Measurements from ENCODE around the gene SLC22A6.

The SLC22A6 gene

DNA sequence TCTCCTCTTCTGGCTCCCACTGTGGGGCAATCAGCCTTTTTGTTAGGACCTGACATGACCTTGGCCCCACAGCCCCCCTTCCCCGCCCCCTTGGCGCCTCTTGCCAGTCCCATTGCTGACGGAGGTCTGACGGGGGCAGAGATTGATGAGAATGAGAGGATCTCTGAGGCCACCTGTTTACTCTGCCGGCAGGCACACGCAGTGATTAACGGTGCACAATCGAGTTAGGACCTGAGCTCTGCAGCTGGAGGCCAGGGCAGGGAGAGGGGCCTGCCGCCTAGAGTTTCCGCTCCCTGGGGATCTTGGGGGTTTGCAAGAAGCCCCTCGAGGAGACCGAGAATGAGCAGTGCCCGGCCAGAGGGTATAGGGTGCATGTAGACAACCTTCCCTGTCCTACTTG lies 56.8 kb downstream of the SLC22A6 start:
- no peaks in the 10 kb centered on the region for H3K9me2 ChIP-seq (replicated peaks; ENCODE audit: low read depth, low read length)
- no peaks in the 10 kb centered on the region for H3F3A ChIP-seq (ENCODE audit: low read depth)
- no peaks in the 10 kb centered on the region for H3K9me3 ChIP-seq (ENCODE audit: insufficient read depth, low read depth, low read length)
- no peaks in the 10 kb centered on the region for H3K36me3 ChIP-seq (ENCODE audit: insufficient read depth, low read length)
- no peaks in the 10 kb centered on the region for H3K4me1 ChIP-seq (ENCODE audit: insufficient read depth, low read length, poor library complexity, severe bottlenecking)
- no peaks in the 10 kb centered on the region for H3K79me2 ChIP-seq (ENCODE audit: insufficient read depth, low read length)
- no peak overlapping the region for H3K4me2 ChIP-seq (ENCODE audit: low read depth, low read length, poor library complexity, severe bottlenecking)
- no peaks in the 10 kb centered on the region for H4K20me1 ChIP-seq (ENCODE audit: insufficient read depth, low read length, poor library complexity, severe bottlenecking)
- no peak for TF ChIP-seq EZH2phosphoT487 (IDR thresholded peaks at IDR 0.05; ENCODE audit: borderline replicate concordance)
- TF ChIP-seq, protein P1, sequence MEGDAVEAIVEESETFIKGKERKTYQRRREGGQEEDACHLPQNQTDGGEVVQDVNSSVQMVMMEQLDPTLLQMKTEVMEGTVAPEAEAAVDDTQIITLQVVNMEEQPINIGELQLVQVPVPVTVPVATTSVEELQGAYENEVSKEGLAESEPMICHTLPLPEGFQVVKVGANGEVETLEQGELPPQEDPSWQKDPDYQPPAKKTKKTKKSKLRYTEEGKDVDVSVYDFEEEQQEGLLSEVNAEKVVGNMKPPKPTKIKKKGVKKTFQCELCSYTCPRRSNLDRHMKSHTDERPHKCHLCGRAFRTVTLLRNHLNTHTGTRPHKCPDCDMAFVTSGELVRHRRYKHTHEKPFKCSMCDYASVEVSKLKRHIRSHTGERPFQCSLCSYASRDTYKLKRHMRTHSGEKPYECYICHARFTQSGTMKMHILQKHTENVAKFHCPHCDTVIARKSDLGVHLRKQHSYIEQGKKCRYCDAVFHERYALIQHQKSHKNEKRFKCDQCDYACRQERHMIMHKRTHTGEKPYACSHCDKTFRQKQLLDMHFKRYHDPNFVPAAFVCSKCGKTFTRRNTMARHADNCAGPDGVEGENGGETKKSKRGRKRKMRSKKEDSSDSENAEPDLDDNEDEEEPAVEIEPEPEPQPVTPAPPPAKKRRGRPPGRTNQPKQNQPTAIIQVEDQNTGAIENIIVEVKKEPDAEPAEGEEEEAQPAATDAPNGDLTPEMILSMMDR (conservative IDR thresholded peaks at IDR 0.05; ENCODE audit: low read length): no peak
- no peak overlapping the region for H3K4me3 ChIP-seq (ENCODE audit: low read length, poor library complexity, severe bottlenecking)
- H3K9ac ChIP-seq (ENCODE audit: low read depth, low read length, poor library complexity, severe bottlenecking): no peak overlapping the region
- H3K27me3 ChIP-seq (ENCODE audit: insufficient read depth, low read length, poor library complexity, severe bottlenecking): no peaks in the 10 kb centered on the region
- no peak overlapping the region for H2AFZ ChIP-seq (ENCODE audit: low read length)

DNA sequence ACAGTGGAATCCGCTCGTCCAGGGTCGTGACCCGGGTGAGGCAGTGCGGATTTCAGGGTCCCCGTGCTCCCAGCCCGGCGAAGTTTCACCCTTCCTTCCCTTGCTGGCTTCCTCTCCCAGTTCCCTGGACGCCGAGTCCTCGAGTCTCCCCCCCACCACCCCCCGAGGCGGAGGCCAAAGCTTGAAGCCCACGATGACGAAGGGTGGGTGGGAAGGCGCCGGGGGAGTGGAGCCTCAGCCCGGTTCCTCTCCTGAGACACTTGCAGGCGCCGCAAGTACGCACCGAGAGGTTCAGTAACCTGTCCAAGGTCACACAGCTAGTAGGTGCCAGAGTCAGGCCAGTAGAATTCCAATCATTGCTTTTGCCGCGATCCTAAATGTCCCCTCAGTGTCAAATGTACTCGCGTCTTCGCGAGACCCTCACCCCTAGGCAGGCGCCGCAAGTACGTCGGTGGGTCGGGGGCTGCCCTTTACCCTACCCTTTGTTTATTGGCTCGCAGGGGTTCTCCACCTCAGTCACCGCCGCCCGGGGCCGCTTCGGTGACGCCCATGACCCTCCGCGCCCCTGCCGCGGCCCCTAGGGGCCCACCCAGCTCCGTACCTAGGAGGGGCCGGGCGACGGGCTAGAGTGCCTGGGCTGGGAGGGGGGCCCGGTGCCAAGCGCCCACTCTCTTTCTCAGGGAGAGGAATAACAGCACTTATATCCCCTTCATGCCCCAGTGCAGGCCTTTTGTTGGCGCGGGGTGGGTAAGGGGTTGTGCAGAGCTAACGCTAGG lies 57.9 kb downstream of the SLC22A6 start:
- TF ChIP-seq, protein P1 (conservative IDR thresholded peaks at IDR 0.05; ENCODE audit: low read length): no peak
- TF ChIP-seq EZH2phosphoT487 (IDR thresholded peaks at IDR 0.05; ENCODE audit: borderline replicate concordance): no peak
- H3K9me3 ChIP-seq (ENCODE audit: insufficient read depth, low read depth, low read length): no peaks in the 10 kb centered on the region
- H3K4me3 ChIP-seq (ENCODE audit: low read length, poor library complexity, severe bottlenecking): no peak overlapping the region
- H3K79me2 ChIP-seq (ENCODE audit: insufficient read depth, low read length): no peaks in the 10 kb centered on the region
- no peak overlapping the region for H2AFZ ChIP-seq (ENCODE audit: low read length)
- H3F3A ChIP-seq (ENCODE audit: low read depth): no peaks in the 10 kb centered on the region
- H3K4me1 ChIP-seq (ENCODE audit: insufficient read depth, low read length, poor library complexity, severe bottlenecking): no peaks in the 10 kb centered on the region
- H3K4me2 ChIP-seq (ENCODE audit: low read depth, low read length, poor library complexity, severe bottlenecking): no peak overlapping the region
- H3K36me3 ChIP-seq (ENCODE audit: insufficient read depth, low read length): no peaks in the 10 kb centered on the region
- no peaks in the 10 kb centered on the region for H3K9me2 ChIP-seq (replicated peaks; ENCODE audit: low read depth, low read length)
- no peak overlapping the region for H3K9ac ChIP-seq (ENCODE audit: low read depth, low read length, poor library complexity, severe bottlenecking)
- H4K20me1 ChIP-seq (ENCODE audit: insufficient read depth, low read length, poor library complexity, severe bottlenecking): no peaks in the 10 kb centered on the region
- no peaks in the 10 kb centered on the region for H3K27me3 ChIP-seq (ENCODE audit: insufficient read depth, low read length, poor library complexity, severe bottlenecking)

All from Loucy (cell line).